Raji (cell line): Measurements from ENCODE around the gene IBTK.

ENCODE experiments used
- POLR2A ChIP-seq: IDR thresholded peaks from 2 replicates; pipeline ENCODE4 v1.6.1; 2011; ENCODE audit warnings: low read depth, low read length, control low read depth; ENCODE audit not compliant: insufficient read depth

Gene IBTK, protein sequence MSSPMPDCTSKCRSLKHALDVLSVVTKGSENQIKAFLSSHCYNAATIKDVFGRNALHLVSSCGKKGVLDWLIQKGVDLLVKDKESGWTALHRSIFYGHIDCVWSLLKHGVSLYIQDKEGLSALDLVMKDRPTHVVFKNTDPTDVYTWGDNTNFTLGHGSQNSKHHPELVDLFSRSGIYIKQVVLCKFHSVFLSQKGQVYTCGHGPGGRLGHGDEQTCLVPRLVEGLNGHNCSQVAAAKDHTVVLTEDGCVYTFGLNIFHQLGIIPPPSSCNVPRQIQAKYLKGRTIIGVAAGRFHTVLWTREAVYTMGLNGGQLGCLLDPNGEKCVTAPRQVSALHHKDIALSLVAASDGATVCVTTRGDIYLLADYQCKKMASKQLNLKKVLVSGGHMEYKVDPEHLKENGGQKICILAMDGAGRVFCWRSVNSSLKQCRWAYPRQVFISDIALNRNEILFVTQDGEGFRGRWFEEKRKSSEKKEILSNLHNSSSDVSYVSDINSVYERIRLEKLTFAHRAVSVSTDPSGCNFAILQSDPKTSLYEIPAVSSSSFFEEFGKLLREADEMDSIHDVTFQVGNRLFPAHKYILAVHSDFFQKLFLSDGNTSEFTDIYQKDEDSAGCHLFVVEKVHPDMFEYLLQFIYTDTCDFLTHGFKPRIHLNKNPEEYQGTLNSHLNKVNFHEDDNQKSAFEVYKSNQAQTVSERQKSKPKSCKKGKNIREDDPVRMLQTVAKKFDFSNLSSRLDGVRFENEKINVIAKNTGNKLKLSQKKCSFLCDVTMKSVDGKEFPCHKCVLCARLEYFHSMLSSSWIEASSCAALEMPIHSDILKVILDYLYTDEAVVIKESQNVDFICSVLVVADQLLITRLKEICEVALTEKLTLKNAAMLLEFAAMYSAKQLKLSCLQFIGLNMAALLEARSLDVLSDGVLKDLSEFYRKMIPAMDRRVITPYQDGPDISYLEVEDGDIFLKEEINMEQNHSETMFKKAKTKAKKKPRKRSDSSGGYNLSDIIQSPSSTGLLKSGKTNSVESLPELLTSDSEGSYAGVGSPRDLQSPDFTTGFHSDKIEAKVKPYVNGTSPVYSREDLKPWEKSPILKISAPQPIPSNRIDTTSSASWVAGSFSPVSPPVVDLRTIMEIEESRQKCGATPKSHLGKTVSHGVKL (N-terminal part only)

DNA sequence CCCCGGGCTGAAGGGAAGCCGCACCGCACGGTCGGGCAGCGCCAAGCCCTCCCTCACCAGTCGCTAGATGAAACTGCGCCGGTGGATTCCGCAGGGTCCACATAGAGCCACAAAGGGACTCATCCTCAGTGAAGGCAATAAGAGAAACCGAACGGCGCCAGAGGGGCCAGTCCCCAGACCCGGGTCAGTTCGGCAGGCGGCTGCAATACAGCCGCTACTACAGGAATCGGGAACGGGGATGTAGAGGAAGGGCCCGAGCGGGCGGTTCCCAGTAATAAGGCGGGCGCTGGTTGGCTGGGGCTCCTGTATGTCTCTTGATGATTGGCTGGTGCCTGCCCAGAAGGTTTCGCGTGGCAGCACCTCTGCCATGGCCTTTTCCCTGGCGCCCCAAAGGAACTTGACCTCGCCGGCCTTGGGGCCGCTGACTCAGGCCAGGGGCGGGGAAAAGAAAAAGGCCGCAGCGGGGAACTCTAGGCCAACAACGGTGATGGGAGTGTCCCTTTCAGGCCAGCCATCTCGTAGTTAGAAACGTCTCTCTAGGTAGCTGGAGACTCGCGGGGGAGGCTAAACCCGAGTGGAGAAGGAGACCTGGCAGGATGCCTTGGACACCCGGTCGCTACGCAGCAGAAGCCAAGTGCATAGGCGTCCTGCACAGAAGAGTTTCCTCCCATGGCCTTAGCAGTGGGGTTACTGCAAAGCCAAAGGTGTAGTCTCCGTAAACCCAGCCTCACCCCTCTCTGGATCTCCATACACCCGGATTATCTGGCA, at the start of gene IBTK:
IBTK (minus strand) TSS at position 240 of the 768 bp plus-strand sequence. CDS start 7,258 bp downstream, outside the sequence.
- peak; percentile 71 for TF ChIP-seq POLR2A

DNA sequence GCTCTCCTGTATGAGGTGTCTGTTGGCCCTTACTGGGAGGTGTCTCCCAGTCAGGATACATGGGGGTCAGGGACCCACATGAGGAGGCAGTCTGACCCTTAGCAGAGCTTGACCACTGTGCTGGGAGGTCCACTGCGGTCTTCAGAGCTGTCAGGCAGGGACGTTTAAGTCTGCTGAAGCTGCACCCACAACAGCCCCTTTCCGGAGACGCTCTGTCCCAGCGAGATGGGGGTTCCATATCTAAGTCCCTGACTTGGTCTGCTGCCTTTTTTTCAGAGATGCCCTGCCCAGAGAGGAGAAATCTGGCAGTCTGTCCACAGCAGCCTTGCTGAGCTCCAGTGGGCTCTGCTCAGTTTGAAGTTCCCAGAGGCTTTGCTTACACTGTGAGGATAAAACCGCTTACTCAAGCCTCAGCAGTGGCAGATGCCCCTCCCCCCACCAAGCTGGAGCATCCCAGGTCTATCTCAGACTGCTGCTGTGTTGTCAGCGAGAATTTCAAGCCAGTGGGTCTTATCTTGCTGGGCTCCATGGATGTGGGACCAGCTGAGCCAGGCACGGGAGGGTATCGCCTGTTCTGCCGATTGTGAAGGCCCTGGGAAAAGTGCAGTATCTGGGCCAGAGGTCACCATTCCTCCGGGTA, 36.3 kb upstream of the IBTK start:
- TF ChIP-seq POLR2A = no peak

DNA sequence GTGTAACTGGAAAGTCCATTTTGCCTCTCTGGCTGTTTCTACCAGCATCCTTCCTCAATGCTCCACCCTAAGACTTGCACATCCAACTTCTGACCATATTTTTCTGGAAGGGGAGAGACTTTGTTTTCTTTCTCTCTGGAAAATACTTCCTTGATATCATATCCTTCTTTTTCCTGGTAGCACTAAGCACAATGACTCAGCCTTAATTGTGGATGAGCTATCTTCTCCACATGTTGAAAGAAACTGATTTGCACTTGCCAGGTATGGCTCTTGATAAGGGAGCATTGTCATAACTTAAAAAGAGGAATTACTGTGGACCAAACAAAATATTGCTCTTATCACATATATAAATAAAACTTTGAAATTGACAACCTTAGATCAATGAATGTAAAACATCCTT, 30.1 kb upstream of the IBTK start:
- no peak for TF ChIP-seq POLR2A

DNA sequence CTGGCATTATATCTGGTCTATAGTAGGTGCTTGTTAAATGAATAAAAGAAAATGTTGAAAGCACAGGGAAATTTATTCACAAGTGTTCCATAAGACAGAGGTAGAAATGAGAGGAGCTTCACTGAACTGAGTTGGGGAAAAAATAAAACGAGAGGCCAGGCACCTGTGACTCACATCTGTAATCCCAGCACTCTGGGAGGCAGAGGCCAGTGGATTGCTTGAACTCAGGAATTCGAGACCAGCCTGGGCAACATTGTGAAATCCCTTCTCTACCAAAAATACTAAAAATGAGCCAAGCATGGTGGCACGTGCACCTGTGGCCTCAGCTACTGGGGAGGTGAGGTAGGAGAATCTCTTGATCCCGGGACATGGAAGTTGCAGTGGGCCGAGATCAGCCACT, 28.1 kb upstream of the IBTK start:
- no peak for TF ChIP-seq POLR2A

DNA sequence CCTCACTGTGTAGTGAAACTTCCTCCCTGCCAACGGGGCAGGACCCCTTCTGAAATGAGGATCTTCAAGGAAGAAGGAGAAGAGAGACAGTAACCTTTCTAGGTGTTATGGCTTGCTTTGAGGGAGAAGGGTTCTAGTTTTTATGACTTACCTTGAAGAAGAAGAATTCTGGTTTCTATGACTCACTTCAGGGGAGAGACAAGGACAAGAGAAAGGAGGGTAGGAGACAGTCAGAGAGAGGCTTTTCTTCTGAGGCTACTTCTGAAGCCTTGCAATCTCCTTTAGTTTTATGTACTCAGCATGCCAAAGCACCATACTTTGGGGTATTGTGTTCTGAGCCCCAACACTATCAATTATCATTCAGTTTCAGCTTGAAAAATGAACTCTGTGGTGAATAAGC, 25.8 kb upstream of the IBTK start:
- no peak for TF ChIP-seq POLR2A

DNA sequence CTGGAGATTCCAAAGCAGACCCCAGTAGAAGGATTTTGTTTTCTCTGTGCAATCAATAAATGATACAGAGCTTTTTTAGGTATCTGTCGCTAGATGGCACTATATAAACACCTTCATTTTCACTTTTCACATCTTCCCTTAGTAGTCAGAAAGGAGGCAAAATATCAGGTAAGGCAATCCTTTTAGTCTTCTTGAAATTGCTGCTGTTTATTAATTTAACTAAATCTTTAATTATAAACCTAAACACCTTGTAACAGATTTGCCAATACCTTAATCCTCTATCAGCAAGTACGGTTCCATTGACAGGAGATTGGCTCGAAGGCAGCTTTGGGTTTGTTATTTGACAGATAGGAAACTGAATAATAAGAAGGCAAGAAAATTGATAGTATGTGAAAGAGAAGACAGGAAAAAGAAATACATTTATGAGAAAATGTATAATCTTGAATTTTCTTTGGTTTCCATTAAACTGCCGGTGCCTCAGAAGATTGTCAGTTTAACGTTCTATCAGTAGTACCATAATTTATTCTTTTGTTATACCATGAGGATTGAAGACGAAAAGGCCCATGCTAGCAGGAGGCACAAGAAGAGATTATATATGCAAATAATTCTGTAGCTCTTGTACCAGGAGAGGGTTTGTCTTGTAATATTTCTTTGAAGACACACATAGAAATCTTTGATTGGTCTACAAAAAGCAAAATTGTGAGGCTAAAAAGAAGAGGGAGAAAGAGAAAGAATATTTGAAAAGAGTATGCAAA, 23.5 kb upstream of the IBTK start:
- TF ChIP-seq POLR2A = no peak

DNA sequence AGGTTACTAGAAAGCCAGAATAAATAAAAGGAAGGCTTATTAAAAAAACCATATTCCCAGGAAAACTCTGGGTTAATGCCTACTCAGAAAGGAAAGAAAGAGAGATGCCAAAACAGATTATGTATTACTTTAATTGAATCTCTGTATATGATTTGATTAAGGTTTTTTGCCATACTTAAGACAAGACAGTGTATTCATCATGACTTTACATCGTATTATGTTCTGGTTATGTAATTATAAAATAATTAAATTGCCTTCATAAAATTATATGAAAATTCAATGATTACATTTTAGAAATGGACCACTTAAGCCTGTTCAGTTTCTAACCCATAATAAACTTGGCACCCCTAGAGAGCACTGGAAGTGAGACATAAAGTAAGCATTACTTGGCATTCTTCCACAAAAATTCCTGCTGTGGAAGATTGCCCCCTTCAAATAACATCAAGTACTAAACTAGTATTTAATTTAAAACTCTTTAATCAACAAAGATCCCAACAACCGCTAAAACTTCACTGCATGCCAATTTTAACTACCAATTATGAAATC, 20.8 kb upstream of the IBTK start:
- TF ChIP-seq POLR2A = no peak

DNA sequence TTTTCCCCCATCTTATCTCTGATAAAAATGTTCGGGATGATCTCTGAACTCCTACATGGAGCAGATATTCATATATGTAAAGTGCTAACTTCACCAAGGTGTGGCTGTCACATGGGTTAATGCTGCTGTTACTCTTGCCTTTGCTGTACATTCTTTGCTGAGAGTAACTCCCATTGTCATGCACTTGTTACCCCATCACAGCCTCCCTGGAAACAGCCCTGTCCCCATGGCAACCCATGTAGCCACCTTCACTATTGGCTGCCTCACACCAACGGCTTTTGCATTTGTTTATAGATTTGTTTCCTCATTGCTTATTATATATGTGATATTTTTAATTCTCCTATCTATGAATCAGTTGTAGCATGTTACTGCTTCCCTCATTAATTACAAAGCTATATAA, 17.3 kb upstream of the IBTK start:
- TF ChIP-seq POLR2A = no peak

DNA sequence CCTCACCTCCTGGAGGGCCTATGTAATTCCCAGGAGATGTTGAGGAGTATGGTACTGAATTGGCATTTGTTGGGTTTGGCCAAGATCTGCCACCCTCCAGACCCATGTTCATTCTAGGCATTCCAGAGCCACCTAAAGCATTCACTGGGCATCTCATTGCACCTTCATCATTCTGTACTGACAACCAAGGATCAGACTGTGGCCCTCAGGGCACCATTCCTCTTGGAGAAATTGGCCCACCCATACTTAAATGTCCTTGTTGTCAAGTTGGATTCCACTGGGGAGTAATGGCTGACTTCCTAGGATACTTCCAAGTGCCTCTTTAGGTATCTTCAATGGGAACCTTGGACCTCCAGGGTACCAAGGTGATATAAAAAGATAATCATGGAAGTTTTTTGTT, 16.8 kb upstream of the IBTK start:
- no peak for TF ChIP-seq POLR2A

DNA sequence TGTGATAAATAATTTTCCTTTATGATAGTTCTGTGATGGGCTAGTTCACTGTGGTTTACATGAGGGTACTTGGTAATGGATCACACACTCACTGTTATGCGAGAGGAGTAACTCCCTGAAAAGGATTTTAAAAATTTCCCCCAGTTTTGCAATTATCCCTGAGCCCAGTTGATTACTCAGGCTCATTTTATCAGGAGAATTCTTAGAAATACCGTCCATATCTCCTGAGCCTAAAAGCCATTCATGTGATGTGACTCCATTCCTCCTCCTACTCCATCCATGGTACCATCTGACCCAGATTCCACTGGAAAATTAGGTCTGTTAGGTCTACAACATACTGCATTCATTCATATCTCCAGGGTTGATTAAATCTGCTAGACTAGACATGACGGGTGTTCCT, 16.4 kb upstream of the IBTK start:
- no peak for TF ChIP-seq POLR2A

DNA sequence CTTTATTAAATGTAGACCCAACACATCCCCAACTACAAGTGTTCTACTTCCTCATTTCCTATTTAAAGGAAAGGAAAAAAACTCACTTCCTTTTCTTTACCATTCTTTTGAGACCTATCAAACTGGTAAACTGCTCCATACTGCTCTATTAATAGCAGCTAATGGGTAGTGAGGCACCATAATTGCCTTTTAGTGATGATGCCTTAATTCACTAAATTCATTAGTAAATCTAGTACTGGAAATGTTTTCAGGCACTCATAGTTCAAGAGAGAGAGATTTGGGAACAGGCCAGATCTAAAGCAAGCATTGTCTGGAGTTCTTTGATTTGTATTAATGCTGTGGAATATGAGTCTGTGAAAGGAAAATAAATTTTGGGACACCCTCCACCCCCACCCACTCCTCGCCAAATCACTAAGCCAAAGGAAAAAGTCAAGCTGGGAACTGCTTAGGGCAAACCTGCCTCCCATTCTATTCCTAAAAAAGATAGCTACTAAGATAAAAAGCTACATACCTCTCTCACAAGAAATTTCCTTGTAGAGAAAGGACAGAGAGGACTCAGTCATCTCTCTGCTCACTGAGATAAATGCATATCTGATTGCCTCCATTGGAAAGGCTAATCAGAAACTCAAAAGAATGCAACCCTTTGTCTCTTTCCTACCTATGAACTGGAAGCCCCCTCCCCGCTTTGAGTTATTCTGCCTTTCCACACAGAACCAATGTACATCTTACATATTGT, 13.6 kb upstream of the IBTK start:
- TF ChIP-seq POLR2A = no peak

DNA sequence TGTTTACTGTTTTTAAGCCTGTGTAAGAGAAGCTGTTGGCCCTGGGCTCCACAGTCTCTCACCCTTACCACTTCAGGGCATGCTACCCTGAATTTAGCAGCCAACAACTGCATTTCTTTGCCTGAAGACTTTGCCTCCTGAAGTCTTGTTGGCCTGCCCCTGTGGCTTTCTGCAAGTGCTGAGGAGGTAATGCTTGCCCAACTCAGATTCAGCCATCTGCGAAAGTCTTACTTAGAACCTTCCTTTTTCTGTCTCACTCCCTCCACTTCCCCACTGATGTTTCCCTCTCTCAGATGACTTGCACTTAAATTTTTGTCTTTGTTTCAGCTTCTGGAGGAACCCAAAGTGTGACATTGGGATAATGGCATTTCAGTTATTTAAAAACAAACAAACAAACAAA, 11.8 kb upstream of the IBTK start:
- no peak for TF ChIP-seq POLR2A
